Endothelial cell of umbilical vein (primary cell): ENCODE measurements around the gene RIC8A. TPM values are rescaled to one million over a fixed set of nuclear protein-coding genes. Genes with fewer than 3 reads are reported as not detected.

ENCODE experiments used
- BruUV-seq: library from RNA; stranded (reverse); fragments of 400-500 nt; replicated peaks from 2 replicates; lab custom pipeline; 2021; lab: Mats Ljungman, UMichigan
- CTCF ChIA-PET: fragments of 300-600, 350-600 bp; sonication (Branson Sonifier 250); formaldehyde crosslinking; loops from one replicate; lab custom pipeline; 2021; ENCODE audit warnings: antibody characterized with exemption, inconsistent platforms; lab: Charles Lee
- POLR2A ChIA-PET: fragments of 300-600, 350-600 bp; sonication (Branson Sonifier 250); formaldehyde crosslinking; loops from one replicate; lab custom pipeline; 2021; ENCODE audit warnings: antibody characterized with exemption, inconsistent platforms; lab: Charles Lee
- DNase-seq: peaks from one replicate; pipeline ENCODE4 v3.0.0-alpha.2; 2011; ENCODE audit warnings: low read depth, low spot score
- FAIRE-seq: peaks from 2 replicates; lab custom pipeline; 2011; peaks lifted over from hg19 to GRCh38; lab: Jason Lieb, UNC
- H2AFZ ChIP-seq: 2 replicates; pipeline ENCODE4 v1.6.0; 2012; ENCODE audit warnings: low read depth, low read length, control low read depth, inconsistent platforms
- H3K27ac ChIP-seq: 2 replicates; pipeline ENCODE4 v1.5.1; 2011; ENCODE audit warnings: low read depth, mild to moderate bottlenecking, control low read depth, low read length, moderate library complexity; ENCODE audit not compliant: insufficient read depth
- H3K27me3 ChIP-seq, 2 experiments: 2 replicates each; pipeline versions ENCODE4 v1.6.0 to v1.6.1; 2011; ENCODE audit warnings: low read length in 2 of 2, mixed read lengths in 1 of 2; ENCODE audit not compliant: control insufficient read depth in 2 of 2, insufficient read depth in 2 of 2
- H3K36me3 ChIP-seq, 2 experiments: 2 replicates in 1 of 2; 3 replicates in 1 of 2; pipeline ENCODE4 v1.5.1; 2011; ENCODE audit warnings: low read length in 2 of 2, mild to moderate bottlenecking in 1 of 2, moderate library complexity in 1 of 2; ENCODE audit not compliant: control insufficient read depth in 2 of 2, insufficient read depth in 2 of 2; ENCODE audit errors: extremely low read depth in 1 of 2
- H3K4me1 ChIP-seq: 3 replicates; pipeline ENCODE4 v1.5.1; 2011; ENCODE audit warnings: mild to moderate bottlenecking, low read length; ENCODE audit not compliant: control insufficient read depth, insufficient read depth; ENCODE audit errors: extremely low read depth
- H3K4me2 ChIP-seq: 2 replicates; pipeline ENCODE4 v1.6.1; 2011; ENCODE audit warnings: low read length, control low read depth, mixed read lengths; ENCODE audit not compliant: insufficient read depth
- H3K4me3 ChIP-seq, 3 experiments: fragments of 200-600 bp in 1 of 3; sonication (generic), shearing (Covaris generic) in 1 of 3; replicated peaks in 1 of 3; 2 replicates each; pipeline ENCODE4 v1.5.1; 2011 to 2016; ENCODE audit warnings: control low read depth in 3 of 3, low read length in 3 of 3, mild to moderate bottlenecking in 2 of 3, inconsistent platforms in 1 of 3, low read depth in 1 of 3, moderate library complexity in 1 of 3; ENCODE audit not compliant: insufficient read depth in 1 of 3
- H3K79me2 ChIP-seq: 2 replicates; pipeline ENCODE4 v1.6.0; 2012; ENCODE audit warnings: low read length, inconsistent platforms; ENCODE audit not compliant: control insufficient read depth, insufficient read depth
- H3K9ac ChIP-seq: replicated peaks from 2 replicates; pipeline ENCODE3; 2011; ENCODE audit warnings: low read length, control low read depth; ENCODE audit not compliant: insufficient read depth; ENCODE audit errors: extremely low read depth
- H3K9me1 ChIP-seq: replicated peaks from 3 replicates; pipeline ENCODE4 v1.6.0; 2011; ENCODE audit warnings: mild to moderate bottlenecking, low read length; ENCODE audit not compliant: control insufficient read depth, insufficient read depth; ENCODE audit errors: extremely low read depth
- H3K9me3 ChIP-seq: replicated peaks from 2 replicates; pipeline ENCODE4 v1.5.1; 2012; ENCODE audit warnings: low read length, inconsistent platforms; ENCODE audit not compliant: control insufficient read depth, insufficient read depth
- H4K20me1 ChIP-seq: replicated peaks from 2 replicates; pipeline ENCODE3; 2011; ENCODE audit warnings: mild to moderate bottlenecking, low read length; ENCODE audit not compliant: control insufficient read depth, insufficient read depth; ENCODE audit errors: extremely low read depth
- CTCF ChIP-seq, 2 donors: IDR thresholded peaks; 1 replicate in 1 of 2; 2 replicates in 1 of 2; pipeline ENCODE4 v1.5.1; 2011; ENCODE audit warnings: low read length in 2 of 2, mild to moderate bottlenecking in 2 of 2, moderate library complexity in 2 of 2, control low read depth in 1 of 2, inconsistent platforms in 1 of 2, low read depth in 1 of 2; ENCODE audit not compliant: insufficient read depth in 1 of 2; ENCODE audit errors: extremely low read depth in 1 of 2
- EZH2 ChIP-seq: IDR thresholded peaks from 2 replicates; pipeline ENCODE4 v1.6.1; 2012; ENCODE audit warnings: borderline replicate concordance, low read depth, mild to moderate bottlenecking, moderate library complexity, low read length, inconsistent platforms; ENCODE audit not compliant: severe bottlenecking
- FOS ChIP-seq: IDR thresholded peaks from 2 replicates; pipeline ENCODE4 v1.6.1; 2011; ENCODE audit warnings: mild to moderate bottlenecking, low read length, moderate library complexity, borderline replicate concordance; ENCODE audit not compliant: insufficient read depth
- GATA2 ChIP-seq: IDR thresholded peaks from 2 replicates; pipeline ENCODE4 v1.7.0; 2011; ENCODE audit warnings: low read depth, mild to moderate bottlenecking, moderate library complexity, mixed read lengths, low read length; ENCODE audit not compliant: insufficient read length, insufficient read depth
- MAX ChIP-seq: IDR thresholded peaks from 2 replicates; pipeline ENCODE4 v1.6.1; 2011; ENCODE audit not compliant: insufficient read depth, insufficient read length
- POLR2A ChIP-seq: IDR thresholded peaks from 2 replicates; pipeline ENCODE4 v1.6.1; 2012; ENCODE audit warnings: low read depth, mild to moderate bottlenecking, control low read depth, low read length
- POLR2AphosphoS5 ChIP-seq: IDR thresholded peaks from 2 replicates; pipeline ENCODE4 v1.6.1; 2012; ENCODE audit warnings: low read depth, mild to moderate bottlenecking, control low read depth, low read length, moderate library complexity; ENCODE audit not compliant: insufficient read depth
- dilution Hi-C: fragments of 300-500 bp; cut with MboI; formaldehyde crosslinking; loops from one replicate; pipeline ENCODE4 v1.15.0; 2019; ENCODE audit warnings: low sequenced_read_pairs; ENCODE audit not compliant: extremely low pct_ligation_motif_present
- intact Hi-C: fragments of 100-400 bp; cut with micrococcal nuclease; formaldehyde crosslinking; loops from one replicate; pipeline ENCODE4 v1.10.0; 2022
- polyA plus RNA-seq, 4 experiments: library from polyadenylated mRNA; depleted of rRNA in 3 of 4; stranded (reverse) in 3 of 4; unstranded in 1 of 4; fragments of >200 nt; gene quantifications; 2 replicates each; pipeline versions ENCODE4 v1.2.1 to v1.2.3, GENCODE V29; 2011 to 2012; ENCODE audit warnings: missing spikeins in 1 of 4
- total RNA-seq: library from RNA; stranded (reverse); gene quantifications from 2 replicates; pipeline ENCODE4 v1.2.3, GENCODE V29; 2021

Gene RIC8A
- total and polyA plus RNA-seq, 2 donors (not counting 3 experiments of a cell fraction or from before 2014, with no cell fraction given) = 112 to 143 TPM

GRCh38 chr11:256952-257737 is 49.6 kb downstream of the RIC8A start:
- intact Hi-C loops = no loop called here
- TF ChIP-seq EZH2 = no peak
- TF ChIP-seq GATA2 = no peak
- TF ChIP-seq POLR2AphosphoS5 = no peak
- no peak for TF ChIP-seq CTCF (IDR thresholded peaks at IDR 0.05; ENCODE audit: extremely low read depth in 1 of 2, insufficient read depth in 1 of 2, low read depth in 1 of 2, low read length in 2 of 2)
- no peak for TF ChIP-seq POLR2A
- no peak for TF ChIP-seq MAX
- no peak for TF ChIP-seq FOS
- dilution Hi-C loops = no loop called here
- Histone ChIP-seq H3K79me2 (no peaks in the 10 kb centered on the region), H3K4me3 (no peak overlapping the region), H3K9me1 (no peaks in the 10 kb centered on the region), H3K4me2 (no peak overlapping the region), H4K20me1 (no peaks in the 10 kb centered on the region), H3K9me3 (no peaks in the 10 kb centered on the region), H3K4me1 (no peaks in the 10 kb centered on the region), H3K27me3 (no peaks in the 10 kb centered on the region), H2AFZ (no peak overlapping the region), H3K9ac (no peak overlapping the region), H3K27ac (no peak overlapping the region), H3K36me3 (peaks cover 4 to 15% of the 10 kb centered on the region in 2 experiments)
- CTCF ChIA-PET = no interaction called here
- FAIRE-seq = no peak
- DNase-seq = no peak
- POLR2A ChIA-PET = no interaction called here
- no TSS peak for BruUV-seq
